G401 (cell line): ENCODE data around the gene RRM2. TPM values are rescaled to one million over a fixed set of nuclear protein-coding genes. Genes with fewer than 3 reads are reported as not detected.
"Not testable (repeated sequence)": the region's sequence is repeated elsewhere in the genome, so short reads cannot be mapped to it uniquely, and the experiment has no call there.

Source experiments
- DNase-seq: peaks from one replicate; pipeline ENCODE4 v3.0.0-alpha.2; 2015; ENCODE audit warnings: low spot score
- in situ Hi-C: cut with HindIII; loops from 2 replicates; pipeline ENCODE4 v1.10.0; 2016; ENCODE audit warnings: low sequenced_read_pairs, mixed read lengths
- total RNA-seq: library from RNA; depleted of rRNA; stranded (reverse); fragments of >200 nt; shearing (Covaris generic); gene quantifications from 2 replicates; pipeline ENCODE4 v1.2.3, GENCODE V29; 2014

RRM2 gene
- total RNA-seq, 1 experiment from 2014 or later, result 21.9 TPM

- in situ Hi-C loops, result no loop called here
- no peak for DNase-seq
These were observed 23.2 kb downstream of the RRM2 start for GRCh38 chr2:10145519-10146357.

GRCh38 chr2:10146366-10147005, 23.9 kb downstream of the RRM2 start:
- no peak for DNase-seq
- in situ Hi-C loops, result no loop called here

- in situ Hi-C loops, DNase-seq: not testable (repeated sequence)
These were observed 24.6 kb downstream of the RRM2 start for GRCh38 chr2:10147050-10147660.

GRCh38 chr2:10148268-10148667, 25.7 kb downstream of the RRM2 start:
- in situ Hi-C loops, result no loop called here
- DNase-seq, result no peak

GRCh38 chr2:10149635-10150034, 27.1 kb downstream of the RRM2 start:
- DNase-seq, result no peak
- in situ Hi-C loops, result no loop called here

GRCh38 chr2:10150436-10150835, 27.9 kb downstream of the RRM2 start:
- DNase-seq, result no peak
- in situ Hi-C loops, result no loop called here

- DNase-seq, result no peak
- in situ Hi-C loops, result no loop called here
These were observed 28.9 kb downstream of the RRM2 start for GRCh38 chr2:10151462-10151861.

GRCh38 chr2:10157293-10157692, 34.8 kb downstream of the RRM2 start:
- DNase-seq, result no peak
- in situ Hi-C loops, result no loop called here

GRCh38 chr2:10158681-10159080, 36.1 kb downstream of the RRM2 start:
- in situ Hi-C loops, result no loop called here
- no peak for DNase-seq

- in situ Hi-C loops, result no loop called here
- DNase-seq, result no peak
These were observed 36.5 kb downstream of the RRM2 start for GRCh38 chr2:10159086-10159485.

- DNase-seq, result no peak
- in situ Hi-C loops, result no loop called here
These were observed 37.1 kb downstream of the RRM2 start for GRCh38 chr2:10159581-10160131.

- in situ Hi-C loops, result no loop called here
- no peak for DNase-seq
These were observed 37.8 kb downstream of the RRM2 start for GRCh38 chr2:10160203-10160955.

GRCh38 chr2:10161206-10161931, 38.8 kb downstream of the RRM2 start:
- DNase-seq, result no peak
- in situ Hi-C loops, result no loop called here

- peak; percentile 69 for DNase-seq
- in situ Hi-C loops, result no loop called here
These were observed 39.5 kb downstream of the RRM2 start for GRCh38 chr2:10161961-10162441.

- peak; percentile 72 for DNase-seq
- in situ Hi-C loops, result no loop called here
These were observed 40.3 kb downstream of the RRM2 start for GRCh38 chr2:10162586-10163497.

GRCh38 chr2:10163498-10164486, 41.3 kb downstream of the RRM2 start:
- DNase-seq, result no peak
- in situ Hi-C loops, result no loop called here
